ENCODE data around the gene NECTIN2.
"Not testable (repeated sequence)": the region's sequence is repeated elsewhere in the genome, so short reads cannot be mapped to it uniquely, and the experiment has no call there.

The NECTIN2 gene

GRCh38 chr19:44904426-44904994 lies 58.4 kb downstream of the NECTIN2 start:
- DNase-seq (ENCODE audit: low read depth in 1 of 2, low spot score in 1 of 2) = no peak

GRCh38 chr19:44905437-44906160 lies 59.5 kb downstream of the NECTIN2 start, which contains the start of gene APOE:
TSS of gene APOE (plus strand) at chr19:44905796. CDS start at chr19:44906625, 829 bp downstream.
- DNase-seq (ENCODE audit: low read depth in 1 of 2, low spot score in 1 of 2) = no peak

GRCh38 chr19:44907613-44908012 lies 61.5 kb downstream of the NECTIN2 start:
- no peak for DNase-seq (ENCODE audit: low read depth in 1 of 2, low spot score in 1 of 2)

GRCh38 chr19:44908074-44908835 lies 62.2 kb downstream of the NECTIN2 start:
- no peak for DNase-seq (ENCODE audit: low read depth in 1 of 2, low spot score in 1 of 2)

GRCh38 chr19:44908836-44909261 lies 62.8 kb downstream of the NECTIN2 start:
- no peak for DNase-seq (ENCODE audit: low read depth in 1 of 2, low spot score in 1 of 2)

GRCh38 chr19:44909775-44910174 lies 63.7 kb downstream of the NECTIN2 start:
- DNase-seq (ENCODE audit: low read depth in 1 of 2, low spot score in 1 of 2) = no peak

- not testable (repeated sequence) for DNase-seq (ENCODE audit: low read depth in 1 of 2, low spot score in 1 of 2)
Observed at GRCh38 chr19:44911896-44912295, 65.8 kb downstream of the NECTIN2 start.

- no peak for DNase-seq (ENCODE audit: low read depth in 1 of 2, low spot score in 1 of 2)
Observed at GRCh38 chr19:44912854-44913253, 66.8 kb downstream of the NECTIN2 start.

GRCh38 chr19:44913512-44914432 lies 67.7 kb downstream of the NECTIN2 start:
- DNase-seq (ENCODE audit: low read depth in 1 of 2, low spot score in 1 of 2) = not testable (repeated sequence)

- peak; percentile 51 to 72 for DNase-seq (ENCODE audit: low read depth in 1 of 2, low spot score in 1 of 2)
Observed at GRCh38 chr19:44914433-44915206, 68.5 kb downstream of the NECTIN2 start, which contains the start of gene APOC1. TSS of gene APOC1 (plus strand) at chr19:44914608. CDS start at chr19:44914892, 284 bp downstream.

- no peak for DNase-seq (ENCODE audit: low read depth in 1 of 2, low spot score in 1 of 2)
Observed at GRCh38 chr19:44924243-44924725, 78.2 kb downstream of the NECTIN2 start.

GRCh38 chr19:44925114-44925891 lies 79.2 kb downstream of the NECTIN2 start:
- no peak for DNase-seq (ENCODE audit: low read depth in 1 of 2, low spot score in 1 of 2)

GRCh38 chr19:44926245-44927077 lies 80.4 kb downstream of the NECTIN2 start:
- DNase-seq (ENCODE audit: low read depth in 1 of 2, low spot score in 1 of 2) = not testable (repeated sequence)

GRCh38 chr19:44927746-44928145 lies 81.6 kb downstream of the NECTIN2 start:
- DNase-seq (ENCODE audit: low read depth in 1 of 2, low spot score in 1 of 2) = no peak

GRCh38 chr19:44930088-44930487 lies 84.0 kb downstream of the NECTIN2 start:
- no peak for DNase-seq (ENCODE audit: low read depth in 1 of 2, low spot score in 1 of 2)

- DNase-seq (ENCODE audit: low read depth in 1 of 2, low spot score in 1 of 2) = no peak
Observed at GRCh38 chr19:44931541-44931940, 85.4 kb downstream of the NECTIN2 start.
